ENCODE data around the gene CRIP2.

Gene CRIP2

DNA sequence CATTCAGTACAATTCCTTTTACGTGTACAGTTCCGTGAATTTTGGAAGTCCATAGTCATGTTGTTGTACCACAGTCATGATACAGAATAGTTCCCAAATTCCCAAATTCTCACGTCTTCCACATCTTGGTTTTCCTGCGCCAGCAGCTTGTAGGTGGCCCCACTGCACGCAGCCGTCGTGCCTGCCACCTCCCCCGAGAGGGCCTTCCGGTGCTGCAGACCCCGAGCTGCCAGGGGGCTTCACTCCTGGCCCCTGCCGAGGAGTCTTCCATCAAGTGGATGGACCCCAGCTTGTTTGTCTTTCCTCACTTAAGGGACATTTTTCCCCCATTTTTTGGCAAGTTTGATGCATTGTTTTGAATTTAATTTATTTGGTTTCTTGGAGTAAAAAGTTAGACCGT is 38.2 kb upstream of the CRIP2 start:
- peaks cover 18% of the 10 kb centered on the region for H3K36me3 ChIP-seq (ENCODE audit: control insufficient read depth, insufficient read depth, low read length)
- TF ChIP-seq, protein P1, sequence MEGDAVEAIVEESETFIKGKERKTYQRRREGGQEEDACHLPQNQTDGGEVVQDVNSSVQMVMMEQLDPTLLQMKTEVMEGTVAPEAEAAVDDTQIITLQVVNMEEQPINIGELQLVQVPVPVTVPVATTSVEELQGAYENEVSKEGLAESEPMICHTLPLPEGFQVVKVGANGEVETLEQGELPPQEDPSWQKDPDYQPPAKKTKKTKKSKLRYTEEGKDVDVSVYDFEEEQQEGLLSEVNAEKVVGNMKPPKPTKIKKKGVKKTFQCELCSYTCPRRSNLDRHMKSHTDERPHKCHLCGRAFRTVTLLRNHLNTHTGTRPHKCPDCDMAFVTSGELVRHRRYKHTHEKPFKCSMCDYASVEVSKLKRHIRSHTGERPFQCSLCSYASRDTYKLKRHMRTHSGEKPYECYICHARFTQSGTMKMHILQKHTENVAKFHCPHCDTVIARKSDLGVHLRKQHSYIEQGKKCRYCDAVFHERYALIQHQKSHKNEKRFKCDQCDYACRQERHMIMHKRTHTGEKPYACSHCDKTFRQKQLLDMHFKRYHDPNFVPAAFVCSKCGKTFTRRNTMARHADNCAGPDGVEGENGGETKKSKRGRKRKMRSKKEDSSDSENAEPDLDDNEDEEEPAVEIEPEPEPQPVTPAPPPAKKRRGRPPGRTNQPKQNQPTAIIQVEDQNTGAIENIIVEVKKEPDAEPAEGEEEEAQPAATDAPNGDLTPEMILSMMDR (IDR thresholded peaks at IDR 0.05; ENCODE audit: insufficient read depth, low read length, poor library complexity, severe bottlenecking): no peak
- H3K4me3 ChIP-seq (replicated peaks; ENCODE audit: low read depth, low read length): no peak overlapping the region
- DNase-seq (ENCODE audit: extremely low read depth, insufficient read length): no peak
- no peaks in the 10 kb centered on the region for H3K27me3 ChIP-seq (replicated peaks; ENCODE audit: control insufficient read depth, insufficient read depth, low read length)

DNA sequence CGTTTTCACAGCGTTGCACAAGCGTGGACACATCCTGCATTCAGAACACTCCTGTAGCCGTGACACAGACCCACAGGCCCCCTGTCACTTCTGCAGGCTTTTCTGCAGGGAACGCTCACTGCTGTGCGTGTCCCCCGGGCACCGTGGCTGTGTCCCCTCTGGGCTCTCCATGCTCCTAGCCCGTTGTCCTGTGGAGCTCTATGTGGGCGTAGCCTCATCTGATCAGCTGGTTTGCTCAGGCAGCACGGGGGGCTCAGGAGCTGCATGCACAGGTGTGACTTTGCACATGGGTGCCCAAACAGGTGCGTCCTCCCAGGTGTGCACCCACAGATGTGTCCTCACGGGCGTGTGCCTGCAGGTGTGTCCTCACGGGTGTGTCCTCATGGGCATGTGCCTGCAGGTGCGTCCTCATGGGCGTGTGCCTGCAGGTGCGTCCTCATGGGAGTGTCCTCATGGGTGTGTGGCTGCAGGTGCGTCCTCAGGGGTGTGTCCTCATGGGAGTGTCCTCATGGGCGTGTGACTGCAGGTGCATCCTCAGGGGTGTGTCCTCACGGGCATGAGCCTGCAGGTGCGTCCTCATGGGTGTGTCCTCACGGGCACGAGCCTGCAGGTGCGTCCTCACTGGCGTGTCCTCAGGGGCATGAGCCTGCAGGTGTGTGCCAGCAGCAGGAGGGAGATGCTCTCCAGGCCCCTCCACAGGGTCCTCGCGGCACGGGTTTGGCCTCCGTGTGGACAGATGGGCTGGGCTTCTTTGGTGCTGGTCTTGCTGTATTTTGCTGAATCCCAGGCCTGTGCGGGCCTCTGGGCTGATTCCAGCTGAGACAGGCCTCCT is 37.5 kb upstream of the CRIP2 start:
- Histone ChIP-seq H3K36me3 (ENCODE audit: control insufficient read depth, insufficient read depth, low read length) (peaks cover 19% of the 10 kb centered on the region), H3K4me3 (replicated peaks; ENCODE audit: low read depth, low read length) (no peak overlapping the region), H3K27me3 (replicated peaks; ENCODE audit: control insufficient read depth, insufficient read depth, low read length) (no peaks in the 10 kb centered on the region)
- peak; percentile 18 for DNase-seq (ENCODE audit: extremely low read depth, insufficient read length)
- TF ChIP-seq, protein P1 (IDR thresholded peaks at IDR 0.05; ENCODE audit: insufficient read depth, low read length, poor library complexity, severe bottlenecking): no peak

DNA sequence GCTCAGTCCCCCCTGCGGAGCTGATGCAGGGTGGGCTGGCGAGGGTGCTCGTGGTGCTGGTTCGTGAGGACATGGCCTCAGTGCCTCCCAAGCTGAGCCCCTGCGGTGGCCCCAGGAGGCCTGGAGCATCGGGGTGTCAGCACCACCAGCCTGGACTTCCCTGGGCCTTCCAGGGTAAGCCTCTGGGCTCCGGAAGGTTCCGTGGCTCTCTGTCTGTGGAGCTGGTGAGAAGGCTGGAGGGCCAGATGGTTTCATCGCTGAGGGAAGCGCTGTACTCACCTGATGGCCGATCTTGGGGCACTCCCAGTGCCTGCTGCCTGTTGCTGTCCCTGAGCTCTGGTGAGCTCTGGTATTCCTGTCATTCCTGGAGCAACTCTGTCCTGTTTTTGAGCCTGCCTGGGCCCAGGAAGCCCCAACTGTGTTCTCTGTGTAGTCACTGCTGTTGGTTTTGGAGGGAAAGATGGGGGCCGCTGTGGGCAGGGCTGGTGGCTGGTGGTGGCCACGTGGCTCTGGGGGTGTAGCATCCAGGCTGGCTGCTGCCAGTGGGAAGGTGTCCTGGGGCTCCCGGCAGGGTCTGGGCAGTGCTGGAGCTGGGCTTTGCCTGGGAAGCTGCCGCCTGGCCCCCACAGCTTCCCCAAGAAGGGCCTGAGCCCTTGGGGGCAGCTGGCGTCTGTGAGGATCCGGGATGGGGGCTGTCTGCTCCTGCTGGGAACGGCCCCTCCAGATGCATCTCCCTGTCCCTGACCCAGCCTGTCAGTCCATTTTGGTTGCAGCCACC is 36.7 kb upstream of the CRIP2 start:
- H3K36me3 ChIP-seq (ENCODE audit: control insufficient read depth, insufficient read depth, low read length): peaks cover 24% of the 10 kb centered on the region
- peak; percentile 4 for DNase-seq (ENCODE audit: extremely low read depth, insufficient read length)
- H3K4me3 ChIP-seq (replicated peaks; ENCODE audit: low read depth, low read length): no peak overlapping the region
- H3K27me3 ChIP-seq (replicated peaks; ENCODE audit: control insufficient read depth, insufficient read depth, low read length): no peaks in the 10 kb centered on the region
- TF ChIP-seq, protein P1 (IDR thresholded peaks at IDR 0.05; ENCODE audit: insufficient read depth, low read length, poor library complexity, severe bottlenecking): no peak

DNA sequence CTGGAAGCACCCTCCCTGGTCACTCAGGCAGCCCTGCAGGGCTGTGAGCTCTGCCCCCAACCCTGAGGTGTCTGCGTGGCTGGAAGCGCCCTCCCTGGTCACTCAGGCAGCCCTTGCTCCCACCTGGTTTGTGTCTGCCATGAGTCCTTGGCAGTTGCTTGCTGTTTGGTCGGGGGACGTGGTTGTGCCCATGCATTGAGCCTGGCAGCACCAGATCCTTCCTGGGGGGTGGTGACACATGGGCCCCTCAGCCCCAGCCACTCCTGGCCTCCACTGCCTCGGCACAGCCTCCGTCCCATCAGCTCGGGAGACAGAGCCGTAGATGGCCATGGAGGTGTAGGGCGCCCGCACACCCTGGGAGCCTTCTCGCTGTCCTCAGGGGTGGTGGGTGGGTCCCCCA is 35.4 kb upstream of the CRIP2 start:
- H3K27me3 ChIP-seq (replicated peaks; ENCODE audit: control insufficient read depth, insufficient read depth, low read length): no peaks in the 10 kb centered on the region
- H3K4me3 ChIP-seq (replicated peaks; ENCODE audit: low read depth, low read length): no peak overlapping the region
- TF ChIP-seq, protein P1 (IDR thresholded peaks at IDR 0.05; ENCODE audit: insufficient read depth, low read length, poor library complexity, severe bottlenecking): no peak
- no peak for DNase-seq (ENCODE audit: extremely low read depth, insufficient read length)
- peaks cover 24% of the 10 kb centered on the region for H3K36me3 ChIP-seq (ENCODE audit: control insufficient read depth, insufficient read depth, low read length)

DNA sequence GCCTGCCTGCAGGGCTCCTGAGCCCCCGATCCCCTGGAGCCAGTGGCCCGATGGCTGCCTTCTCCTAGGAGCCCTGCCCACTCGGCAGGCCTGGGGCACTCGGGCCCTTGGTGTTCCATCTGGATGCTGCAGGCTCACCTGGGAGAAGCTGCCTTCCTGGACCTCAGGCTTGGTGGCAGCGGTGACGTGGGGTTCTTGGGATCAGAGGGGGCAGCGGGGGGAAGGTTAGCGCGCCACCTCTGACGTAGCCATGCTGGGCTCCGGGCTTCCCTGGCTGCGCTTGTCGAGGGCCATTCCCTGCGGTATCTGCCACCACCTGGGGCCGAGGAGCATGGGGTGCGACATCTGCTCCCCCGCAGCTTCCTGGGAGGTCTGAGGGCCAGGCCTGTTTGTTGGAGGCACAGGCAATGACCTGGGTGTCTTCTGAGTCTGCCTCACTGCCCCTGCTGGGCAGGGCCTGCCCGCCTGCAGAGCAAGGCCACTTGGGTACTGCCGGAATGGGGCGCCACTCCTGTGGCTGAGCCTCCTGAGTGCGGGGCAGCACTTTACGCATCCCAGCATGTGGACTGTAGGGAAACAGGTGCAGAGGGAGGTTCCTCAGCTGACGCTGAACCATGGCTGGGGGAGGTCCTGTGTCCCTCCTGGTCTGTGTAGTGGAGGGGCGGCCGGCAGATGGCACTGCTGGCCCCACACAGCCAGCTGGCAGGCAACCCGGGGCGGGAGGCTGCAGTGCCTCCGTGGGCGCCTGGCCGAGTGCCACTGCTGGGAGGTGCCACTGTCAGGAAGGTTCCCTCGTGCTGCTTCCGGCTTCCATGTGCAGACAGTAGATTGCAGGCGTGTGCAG is 34.7 kb upstream of the CRIP2 start:
- H3K4me3 ChIP-seq (replicated peaks; ENCODE audit: low read depth, low read length): no peak overlapping the region
- TF ChIP-seq, protein P1 (IDR thresholded peaks at IDR 0.05; ENCODE audit: insufficient read depth, low read length, poor library complexity, severe bottlenecking): no peak
- H3K36me3 ChIP-seq (ENCODE audit: control insufficient read depth, insufficient read depth, low read length): peaks cover 24% of the 10 kb centered on the region
- H3K27me3 ChIP-seq (replicated peaks; ENCODE audit: control insufficient read depth, insufficient read depth, low read length): no peaks in the 10 kb centered on the region
- DNase-seq (ENCODE audit: extremely low read depth, insufficient read length): no peak

Measured in GM06990 (cell line).